ENCODE results near the gene VOPP1.

Gene VOPP1

DNA sequence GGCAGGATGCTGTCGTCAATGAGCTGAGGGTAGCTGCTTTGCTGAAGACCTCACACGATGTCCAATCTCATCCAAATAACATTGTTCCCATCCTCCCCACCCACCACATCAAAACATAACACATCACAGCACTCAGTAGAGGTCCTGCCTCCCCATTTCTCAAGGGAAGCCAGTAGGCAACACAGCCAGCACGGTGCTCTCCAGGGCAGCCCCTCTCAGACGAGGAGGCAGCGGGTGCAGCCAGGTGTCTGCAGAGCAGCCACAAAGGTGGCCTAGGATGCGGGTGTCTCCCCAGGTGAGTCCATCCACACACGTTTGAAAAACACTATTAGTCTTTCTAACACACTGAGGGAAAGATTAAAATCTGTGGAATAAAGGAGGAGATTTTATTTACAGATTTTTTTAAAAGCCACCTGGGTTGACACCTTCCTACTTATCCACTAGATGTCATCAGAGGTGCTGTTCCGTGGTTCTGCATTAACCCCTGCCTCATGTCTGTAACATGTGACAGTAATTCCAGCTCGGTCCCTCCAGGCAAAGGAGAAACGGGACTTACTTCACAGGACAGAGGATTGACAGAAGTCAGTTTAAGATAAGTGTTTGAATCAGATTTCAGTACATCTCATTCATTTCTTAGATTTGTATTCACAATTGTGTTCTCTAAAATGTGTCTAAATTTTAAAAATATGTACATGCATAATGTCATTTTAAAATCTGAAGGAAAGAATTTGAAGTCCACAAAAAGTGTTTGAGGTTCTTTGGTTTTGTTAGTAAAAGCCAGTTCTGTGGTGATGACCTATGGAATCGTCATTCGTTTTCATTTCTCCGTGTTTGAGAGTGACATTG is 139.1 kb downstream of the VOPP1 start:
- no peak for DNase-seq (ENCODE audit: low read depth in 3 of 3)

DNA sequence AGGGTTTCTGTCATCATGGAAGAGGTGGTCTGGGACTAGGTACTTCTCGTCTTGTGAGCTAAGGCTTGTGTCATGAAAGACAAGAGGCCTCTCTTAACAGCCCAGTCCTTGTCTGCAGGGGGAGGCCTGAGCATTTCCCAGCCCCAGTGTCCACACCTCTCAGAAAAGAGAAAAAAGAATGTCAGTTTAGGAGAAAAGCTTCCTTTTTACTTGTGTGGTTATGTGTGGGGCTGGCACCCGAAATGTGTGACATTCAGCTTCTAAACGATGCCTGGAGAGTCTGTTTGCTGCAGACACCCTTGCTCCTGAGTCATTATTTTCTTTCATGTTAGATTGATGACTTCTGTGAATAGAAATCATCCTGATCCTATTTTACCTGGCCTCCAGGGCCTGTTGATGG is 139.8 kb downstream of the VOPP1 start:
- no peak for DNase-seq (ENCODE audit: low read depth in 3 of 3)

DNA sequence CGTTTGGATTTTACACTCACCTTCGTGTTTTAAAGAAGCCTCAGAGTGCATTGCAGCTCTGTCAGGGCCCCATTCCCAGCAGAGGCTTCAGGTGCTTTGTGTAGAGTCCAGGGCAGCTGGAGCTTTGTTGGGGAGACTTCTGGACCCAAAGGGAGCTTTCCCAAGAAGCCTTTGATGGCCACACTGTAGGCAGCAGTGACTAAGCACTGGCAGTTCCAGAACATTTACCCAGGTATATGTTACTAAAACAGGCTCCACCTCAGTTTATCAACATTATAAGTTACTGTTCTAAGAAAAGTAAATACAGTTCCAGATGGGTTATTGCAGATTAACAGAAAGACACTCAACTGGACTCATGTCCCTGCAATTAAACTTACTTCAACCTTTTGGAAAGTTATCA is 140.4 kb downstream of the VOPP1 start:
- DNase-seq (ENCODE audit: low read depth in 3 of 3), result no peak

DNA sequence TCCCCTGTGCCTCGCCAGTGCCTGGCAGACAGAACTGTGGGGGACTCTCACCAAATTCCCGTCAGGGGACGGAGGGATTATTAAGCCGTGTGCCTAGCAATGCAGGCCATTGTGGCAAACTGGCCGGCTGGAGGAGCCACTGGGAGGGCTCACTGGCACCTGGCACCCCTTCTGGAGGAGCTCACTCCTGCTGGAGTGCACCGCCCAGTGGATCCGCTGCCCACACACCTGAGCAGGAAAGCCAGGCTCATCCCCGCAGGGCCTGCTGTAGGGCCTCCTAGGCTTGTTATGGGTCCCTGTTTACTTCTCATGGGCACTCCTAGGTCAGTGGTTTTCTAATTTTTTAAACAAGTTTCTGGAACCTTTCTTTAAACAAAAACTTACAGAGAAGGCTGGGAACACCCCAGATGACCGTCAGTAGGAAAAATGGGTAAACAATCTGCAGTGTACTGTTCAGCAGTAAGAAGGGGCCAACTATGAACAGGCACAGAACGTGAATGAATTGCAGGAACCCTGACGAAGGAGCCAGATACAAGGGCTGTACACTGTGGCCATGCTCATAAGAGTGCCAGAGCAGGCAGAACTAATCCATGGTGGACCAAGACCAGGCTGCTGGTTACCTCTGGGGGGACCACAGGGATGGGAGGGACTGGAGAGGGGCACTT is 142.3 kb downstream of the VOPP1 start:
- DNase-seq (ENCODE audit: low read depth in 3 of 3), result no peak

DNA sequence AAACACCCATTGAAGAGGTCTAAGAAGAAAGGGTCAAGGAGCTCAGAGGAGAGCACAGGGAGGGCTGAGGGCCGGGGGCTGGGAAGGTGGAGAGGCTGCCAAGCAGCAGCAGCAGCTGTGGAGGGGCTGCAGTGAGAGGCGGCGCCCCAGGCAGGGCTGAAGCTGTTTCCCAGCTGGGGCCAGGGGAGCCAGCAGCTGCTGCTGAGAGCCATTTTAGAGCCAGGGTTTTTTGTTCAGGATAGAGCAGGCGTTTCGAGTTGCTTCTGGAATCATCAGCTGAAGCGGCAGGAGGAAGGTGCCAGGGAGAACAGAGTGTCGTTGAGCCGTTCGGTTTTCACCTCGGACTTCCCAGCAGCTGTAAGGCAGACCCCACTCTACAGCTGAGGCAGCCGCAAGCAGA is 144.5 kb downstream of the VOPP1 start:
- DNase-seq (ENCODE audit: low read depth in 3 of 3), result no peak

DNA sequence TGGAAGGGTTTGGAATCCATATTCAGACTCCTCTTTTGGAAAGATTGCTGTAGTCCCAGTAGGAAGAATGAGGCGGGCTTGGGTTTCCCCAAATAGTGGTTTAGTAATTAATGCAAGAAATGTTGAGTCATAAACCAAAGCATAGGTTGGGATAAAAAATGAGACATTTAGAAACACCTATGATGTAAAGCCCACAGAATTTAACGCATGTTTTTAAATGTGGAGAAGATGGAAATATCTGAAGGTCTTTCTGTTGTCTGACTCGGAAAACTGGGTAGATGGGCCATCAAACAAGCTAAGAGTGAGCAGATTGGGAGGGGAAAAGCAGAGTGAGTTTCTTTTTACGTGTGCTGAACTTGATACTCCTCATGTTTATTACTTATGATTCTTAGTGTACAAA is 145.0 kb downstream of the VOPP1 start:
- no peak for DNase-seq (ENCODE audit: low read depth in 3 of 3)

DNA sequence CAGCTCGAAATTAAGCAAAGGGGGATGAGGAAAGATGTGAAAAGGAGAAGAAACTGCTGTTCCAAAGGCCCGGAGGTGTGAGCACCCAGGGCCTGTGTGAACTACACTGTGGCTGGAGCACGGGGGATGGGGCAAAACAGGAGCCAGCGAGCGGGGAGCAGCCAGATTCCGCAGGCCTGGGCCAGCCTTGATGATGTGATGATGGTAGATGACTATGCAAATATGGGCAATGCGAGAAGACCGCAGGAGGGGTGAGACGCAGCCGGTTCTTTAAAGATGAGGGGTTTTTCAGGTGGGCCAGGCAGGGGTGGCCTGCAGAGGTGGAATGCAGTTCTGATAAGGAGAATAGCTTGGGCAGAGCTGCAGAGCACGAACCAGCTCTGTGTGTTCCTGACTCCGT is 145.6 kb downstream of the VOPP1 start:
- no peak for DNase-seq (ENCODE audit: low read depth in 3 of 3)

DNA sequence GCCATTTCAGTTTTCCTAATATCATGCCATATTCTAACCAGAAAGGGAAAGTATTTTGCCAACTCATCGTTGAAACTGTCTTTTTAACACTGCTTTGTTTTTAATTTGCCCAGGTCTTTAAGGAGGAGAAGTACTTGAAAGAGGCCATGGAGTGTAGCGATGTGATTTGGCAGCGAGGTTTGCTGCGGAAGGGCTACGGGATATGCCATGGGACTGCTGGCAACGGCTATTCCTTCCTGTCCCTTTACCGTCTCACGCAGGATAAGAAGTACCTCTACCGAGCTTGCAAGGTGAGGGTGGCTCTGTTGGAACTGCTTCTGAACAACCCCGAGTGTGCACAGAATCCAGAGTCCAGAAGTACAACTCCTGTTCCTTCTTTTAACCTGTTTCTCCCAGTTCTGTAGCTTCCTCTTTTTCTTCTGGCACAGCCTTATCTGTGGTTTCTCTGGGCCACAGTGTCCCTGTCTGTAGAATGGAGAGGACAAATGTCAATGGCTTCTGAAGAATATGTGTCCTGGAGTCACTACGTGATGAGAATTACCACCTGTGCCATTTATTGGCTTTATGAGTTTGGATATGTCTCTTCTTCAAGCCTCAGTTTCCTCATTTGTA is 147.1 kb downstream of the VOPP1 start:
- DNase-seq (ENCODE audit: low read depth in 3 of 3), result no peak

DNA sequence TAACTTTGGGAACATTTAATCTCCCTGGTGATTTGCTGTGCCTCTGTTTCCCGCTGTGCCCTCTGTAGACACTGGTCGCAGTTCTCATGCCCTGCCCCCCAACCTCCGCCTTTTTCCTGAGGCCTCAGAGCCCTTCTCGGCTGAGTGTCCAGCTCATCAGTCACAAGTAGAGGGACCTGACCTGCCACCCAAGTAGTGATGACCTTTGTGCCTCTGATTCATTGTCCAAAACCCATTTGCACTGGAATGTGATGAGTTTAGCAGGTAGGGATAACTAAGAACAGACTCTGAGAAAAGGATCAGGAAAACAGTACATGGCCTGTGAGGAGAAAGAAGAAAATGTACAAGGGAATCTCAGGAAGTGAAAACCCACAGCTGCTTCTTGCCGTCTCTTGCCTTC is 148.4 kb downstream of the VOPP1 start:
- no peak for DNase-seq (ENCODE audit: low read depth in 3 of 3)

DNA sequence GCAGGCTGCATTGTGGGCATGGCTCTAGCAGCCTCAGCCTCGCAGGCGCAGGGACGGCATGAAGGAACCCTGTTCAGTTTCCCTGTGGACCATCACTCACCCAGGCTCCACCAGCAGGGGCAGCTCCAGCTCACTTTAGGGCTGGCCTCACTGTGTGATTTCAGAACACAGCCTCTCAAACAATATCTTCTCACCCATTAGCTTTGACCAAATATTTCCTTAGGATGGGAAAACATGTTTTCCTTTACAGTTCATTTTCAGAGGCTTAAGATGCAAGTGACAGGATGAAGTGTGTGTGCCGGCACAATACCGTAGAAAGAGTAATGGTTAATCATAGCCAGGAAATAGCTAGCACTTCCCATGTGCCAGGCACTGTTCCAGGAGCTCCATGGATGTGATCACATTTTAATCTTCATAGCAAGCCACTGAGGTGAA is 149.0 kb downstream of the VOPP1 start:
- DNase-seq (ENCODE audit: low read depth in 3 of 3), result no peak

All from stimulated activated CD4-positive, alpha-beta T cell treated with anti-CD3 and anti-CD28 coated beads, TNF-alpha, amount 100 ng/mL, for 48 hours (primary cell).